ENCODE data around the gene ZFYVE27. TPM values are rescaled to one million over a fixed set of nuclear protein-coding genes. Genes with fewer than 3 reads are reported as not detected.

The ZFYVE27 gene
- total RNA-seq, 1 experiment from 2014 or later: 26.0 TPM

DNA sequence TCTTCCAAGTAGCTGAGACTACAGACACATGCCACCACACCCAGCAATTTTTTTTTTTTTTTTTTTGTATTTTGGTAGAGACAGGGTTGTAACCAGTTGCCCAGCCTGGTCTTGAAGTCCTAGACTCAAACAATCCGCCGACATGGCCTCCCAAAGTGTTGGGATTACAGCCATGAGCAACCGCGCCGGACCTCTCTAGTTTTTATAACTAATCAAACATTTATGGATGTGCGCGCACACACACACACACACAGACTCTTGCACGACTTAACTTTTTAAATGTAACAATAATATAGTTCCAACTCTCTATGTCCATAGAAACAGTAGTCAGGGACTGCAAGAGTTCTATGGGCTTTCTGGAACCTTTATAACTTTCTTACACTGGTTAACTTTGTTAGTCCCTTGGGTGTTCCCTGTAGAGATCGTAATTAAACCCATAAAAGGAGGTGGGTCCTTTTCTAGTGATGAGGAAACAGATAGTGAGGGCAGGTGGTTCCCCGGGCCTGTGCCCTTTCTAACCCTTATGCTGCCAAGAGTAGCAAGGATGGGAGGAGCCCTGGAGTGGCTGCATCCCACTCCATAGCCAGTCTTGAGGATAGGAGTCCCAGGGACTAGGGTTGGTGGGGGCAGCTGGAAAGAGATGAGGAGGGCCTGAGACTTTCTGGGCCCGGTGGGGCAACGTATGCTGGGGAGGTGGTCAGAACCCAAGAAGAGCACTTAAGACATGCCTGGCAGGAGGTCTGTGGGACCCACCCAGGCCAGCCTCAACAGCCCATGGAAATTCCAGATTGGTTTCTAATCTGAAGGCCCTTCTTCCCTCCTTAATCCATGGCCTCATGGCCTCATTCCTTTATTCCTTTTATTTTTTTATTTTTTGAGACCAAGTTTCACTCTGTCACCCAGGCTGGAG lies 14.8 kb upstream of the ZFYVE27 start:
- TF ChIP-seq, protein P1, sequence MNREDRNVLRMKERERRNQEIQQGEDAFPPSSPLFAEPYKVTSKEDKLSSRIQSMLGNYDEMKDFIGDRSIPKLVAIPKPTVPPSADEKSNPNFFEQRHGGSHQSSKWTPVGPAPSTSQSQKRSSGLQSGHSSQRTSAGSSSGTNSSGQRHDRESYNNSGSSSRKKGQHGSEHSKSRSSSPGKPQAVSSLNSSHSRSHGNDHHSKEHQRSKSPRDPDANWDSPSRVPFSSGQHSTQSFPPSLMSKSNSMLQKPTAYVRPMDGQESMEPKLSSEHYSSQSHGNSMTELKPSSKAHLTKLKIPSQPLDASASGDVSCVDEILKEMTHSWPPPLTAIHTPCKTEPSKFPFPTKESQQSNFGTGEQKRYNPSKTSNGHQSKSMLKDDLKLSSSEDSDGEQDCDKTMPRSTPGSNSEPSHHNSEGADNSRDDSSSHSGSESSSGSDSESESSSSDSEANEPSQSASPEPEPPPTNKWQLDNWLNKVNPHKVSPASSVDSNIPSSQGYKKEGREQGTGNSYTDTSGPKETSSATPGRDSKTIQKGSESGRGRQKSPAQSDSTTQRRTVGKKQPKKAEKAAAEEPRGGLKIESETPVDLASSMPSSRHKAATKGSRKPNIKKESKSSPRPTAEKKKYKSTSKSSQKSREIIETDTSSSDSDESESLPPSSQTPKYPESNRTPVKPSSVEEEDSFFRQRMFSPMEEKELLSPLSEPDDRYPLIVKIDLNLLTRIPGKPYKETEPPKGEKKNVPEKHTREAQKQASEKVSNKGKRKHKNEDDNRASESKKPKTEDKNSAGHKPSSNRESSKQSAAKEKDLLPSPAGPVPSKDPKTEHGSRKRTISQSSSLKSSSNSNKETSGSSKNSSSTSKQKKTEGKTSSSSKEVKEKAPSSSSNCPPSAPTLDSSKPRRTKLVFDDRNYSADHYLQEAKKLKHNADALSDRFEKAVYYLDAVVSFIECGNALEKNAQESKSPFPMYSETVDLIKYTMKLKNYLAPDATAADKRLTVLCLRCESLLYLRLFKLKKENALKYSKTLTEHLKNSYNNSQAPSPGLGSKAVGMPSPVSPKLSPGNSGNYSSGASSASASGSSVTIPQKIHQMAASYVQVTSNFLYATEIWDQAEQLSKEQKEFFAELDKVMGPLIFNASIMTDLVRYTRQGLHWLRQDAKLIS (CRISPR knock-in tag; IDR thresholded peaks at IDR 0.05; ENCODE audit: borderline replicate concordance): no peak
- TF ChIP-seq NFE2L1 (CRISPR knock-in tag; IDR thresholded peaks at IDR 0.05): no peak
- no peak for TF ChIP-seq NFATC4 (CRISPR knock-in tag; IDR thresholded peaks at IDR 0.05)
- TF ChIP-seq, protein P2, sequence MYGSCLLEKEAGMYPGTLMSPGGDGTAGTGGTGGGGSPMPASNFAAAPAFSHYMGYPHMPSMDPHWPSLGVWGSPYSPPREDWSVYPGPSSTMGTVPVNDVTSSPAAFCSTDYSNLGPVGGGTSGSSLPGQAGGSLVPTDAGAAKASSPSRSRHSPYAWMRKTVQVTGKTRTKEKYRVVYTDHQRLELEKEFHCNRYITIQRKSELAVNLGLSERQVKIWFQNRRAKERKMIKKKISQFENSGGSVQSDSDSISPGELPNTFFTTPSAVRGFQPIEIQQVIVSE (CRISPR knock-in tag; IDR thresholded peaks at IDR 0.05; ENCODE audit: borderline replicate concordance): no peak
- TF ChIP-seq, protein P3, sequence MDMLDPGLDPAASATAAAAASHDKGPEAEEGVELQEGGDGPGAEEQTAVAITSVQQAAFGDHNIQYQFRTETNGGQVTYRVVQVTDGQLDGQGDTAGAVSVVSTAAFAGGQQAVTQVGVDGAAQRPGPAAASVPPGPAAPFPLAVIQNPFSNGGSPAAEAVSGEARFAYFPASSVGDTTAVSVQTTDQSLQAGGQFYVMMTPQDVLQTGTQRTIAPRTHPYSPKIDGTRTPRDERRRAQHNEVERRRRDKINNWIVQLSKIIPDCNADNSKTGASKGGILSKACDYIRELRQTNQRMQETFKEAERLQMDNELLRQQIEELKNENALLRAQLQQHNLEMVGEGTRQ (CRISPR knock-in tag; IDR thresholded peaks at IDR 0.05): no peak
- no peak for TF ChIP-seq TCF7 (CRISPR knock-in tag; IDR thresholded peaks at IDR 0.05; ENCODE audit: low read depth)
- TF ChIP-seq CBFB (CRISPR knock-in tag; IDR thresholded peaks at IDR 0.05; ENCODE audit: low read depth): no peak
- TF ChIP-seq ZNF263 (CRISPR knock-in tag; IDR thresholded peaks at IDR 0.05; ENCODE audit: low read depth): no peak
- TF ChIP-seq, protein P4, sequence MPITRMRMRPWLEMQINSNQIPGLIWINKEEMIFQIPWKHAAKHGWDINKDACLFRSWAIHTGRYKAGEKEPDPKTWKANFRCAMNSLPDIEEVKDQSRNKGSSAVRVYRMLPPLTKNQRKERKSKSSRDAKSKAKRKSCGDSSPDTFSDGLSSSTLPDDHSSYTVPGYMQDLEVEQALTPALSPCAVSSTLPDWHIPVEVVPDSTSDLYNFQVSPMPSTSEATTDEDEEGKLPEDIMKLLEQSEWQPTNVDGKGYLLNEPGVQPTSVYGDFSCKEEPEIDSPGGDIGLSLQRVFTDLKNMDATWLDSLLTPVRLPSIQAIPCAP (CRISPR knock-in tag; IDR thresholded peaks at IDR 0.05): no peak
- no peak for TF ChIP-seq SOX15 (CRISPR knock-in tag; IDR thresholded peaks at IDR 0.05)
- TF ChIP-seq, protein P5, sequence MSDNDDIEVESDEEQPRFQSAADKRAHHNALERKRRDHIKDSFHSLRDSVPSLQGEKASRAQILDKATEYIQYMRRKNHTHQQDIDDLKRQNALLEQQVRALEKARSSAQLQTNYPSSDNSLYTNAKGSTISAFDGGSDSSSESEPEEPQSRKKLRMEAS (CRISPR knock-in tag; IDR thresholded peaks at IDR 0.05): no peak
- TF ChIP-seq FOXP1 (CRISPR knock-in tag; IDR thresholded peaks at IDR 0.05; ENCODE audit: borderline replicate concordance): no peak
- no peak for TF ChIP-seq IRF2 (CRISPR knock-in tag; IDR thresholded peaks at IDR 0.05; ENCODE audit: borderline replicate concordance, low read depth)
- TF ChIP-seq ATF1 (CRISPR knock-in tag; IDR thresholded peaks at IDR 0.05): no peak
- TF ChIP-seq ZNF423 (CRISPR knock-in tag; IDR thresholded peaks at IDR 0.05): no peak
- TF ChIP-seq, protein P6, sequence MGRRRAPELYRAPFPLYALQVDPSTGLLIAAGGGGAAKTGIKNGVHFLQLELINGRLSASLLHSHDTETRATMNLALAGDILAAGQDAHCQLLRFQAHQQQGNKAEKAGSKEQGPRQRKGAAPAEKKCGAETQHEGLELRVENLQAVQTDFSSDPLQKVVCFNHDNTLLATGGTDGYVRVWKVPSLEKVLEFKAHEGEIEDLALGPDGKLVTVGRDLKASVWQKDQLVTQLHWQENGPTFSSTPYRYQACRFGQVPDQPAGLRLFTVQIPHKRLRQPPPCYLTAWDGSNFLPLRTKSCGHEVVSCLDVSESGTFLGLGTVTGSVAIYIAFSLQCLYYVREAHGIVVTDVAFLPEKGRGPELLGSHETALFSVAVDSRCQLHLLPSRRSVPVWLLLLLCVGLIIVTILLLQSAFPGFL (CRISPR knock-in tag; IDR thresholded peaks at IDR 0.05; ENCODE audit: borderline replicate concordance): no peak
- peaks cover 36% of the 10 kb centered on the region for H3K4me1 Mint-ChIP-seq
- CTCF ChIA-PET: interaction anchor here (0.8 to 5.1 kb wide), 7 partner anchors 9 to 45 kb away, joined by 3 to 68 read pairs (median 5); partner anchors contain the start of genes AVPI1 and ZFYVE27
- no peak overlapping the region for H3K27ac Mint-ChIP-seq
- no peaks in the 10 kb centered on the region for H3K9me3 Mint-ChIP-seq
- peaks cover 9% of the 10 kb centered on the region for H3K36me3 Mint-ChIP-seq
- H3K4me3 Mint-ChIP-seq: no peak overlapping the region
- ATAC-seq (no peak), DNase-seq (ENCODE audit: low spot score) (no peak)
- no peaks in the 10 kb centered on the region; the same call in 1 of the 2 replicates for H3K27me3 Mint-ChIP-seq (ENCODE audit: low read depth)
- POLR2A ChIA-PET: interaction anchor here (2.8 kb wide), 1 partner anchor 9 kb away, joined by 10 read pairs; the partner anchor contains the start of gene MARVELD1

All from WTC11 (cell line).